Stimulated activated CD8-positive, alpha-beta memory T cell treated with anti-CD3 and anti-CD28 coated beads, Interleukin-7, amount 100 ng/mL, for 24 hours (primary cell): Measurements from ENCODE around the gene ANXA6.

Experiments used
- DNase-seq: peaks from one replicate; pipeline ENCODE4 v3.0.0-alpha.2; 2020; ENCODE audit warnings: low read depth

ANXA6 gene

GRCh38 chr5:151128817-151129216 lies 28.8 kb downstream of the ANXA6 start:
- no peak for DNase-seq

- no peak for DNase-seq
Observed at GRCh38 chr5:151127926-151128325, 29.7 kb downstream of the ANXA6 start.

DNA sequence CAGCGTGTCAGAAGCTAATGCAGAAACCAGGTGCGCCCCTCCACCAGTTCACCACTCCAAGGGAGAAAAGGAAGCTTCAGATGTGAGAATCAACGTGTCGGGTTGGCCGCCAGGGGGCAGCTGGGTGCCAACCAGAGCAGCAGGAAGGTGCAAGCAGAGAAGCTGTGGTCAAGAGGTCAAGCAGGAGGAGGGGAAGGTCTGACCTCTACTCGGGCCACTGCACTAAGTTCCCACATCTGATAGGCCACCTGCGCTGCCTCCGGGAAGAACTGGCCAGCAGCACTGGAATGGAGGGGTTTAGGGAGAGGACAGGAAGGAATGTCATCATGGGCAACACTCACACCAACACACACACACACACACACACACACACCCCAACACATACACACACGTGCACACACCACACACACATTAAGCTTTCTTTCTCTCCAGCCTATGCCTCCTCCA lies 31.4 kb downstream of the ANXA6 start:
- peak; percentile 29 for DNase-seq

DNA sequence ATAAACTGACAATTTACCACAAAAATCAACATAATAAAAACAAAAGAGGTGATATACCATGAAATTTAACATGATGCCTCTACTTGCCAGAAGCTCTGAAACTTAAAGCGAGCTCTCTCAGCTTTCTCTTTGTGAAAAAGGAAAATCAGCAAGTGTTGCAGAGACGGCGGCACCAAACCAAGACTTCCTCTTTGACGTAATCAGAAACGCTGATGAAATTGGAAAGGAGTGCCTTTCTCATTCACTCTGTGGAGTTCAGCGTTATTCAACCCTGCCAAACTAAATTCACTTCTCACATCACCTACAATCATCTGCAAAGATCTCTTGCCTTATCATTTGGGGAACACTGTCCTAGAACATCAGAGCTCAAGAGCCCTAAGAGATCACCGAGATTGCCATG lies 32.2 kb downstream of the ANXA6 start:
- DNase-seq = no peak

DNA sequence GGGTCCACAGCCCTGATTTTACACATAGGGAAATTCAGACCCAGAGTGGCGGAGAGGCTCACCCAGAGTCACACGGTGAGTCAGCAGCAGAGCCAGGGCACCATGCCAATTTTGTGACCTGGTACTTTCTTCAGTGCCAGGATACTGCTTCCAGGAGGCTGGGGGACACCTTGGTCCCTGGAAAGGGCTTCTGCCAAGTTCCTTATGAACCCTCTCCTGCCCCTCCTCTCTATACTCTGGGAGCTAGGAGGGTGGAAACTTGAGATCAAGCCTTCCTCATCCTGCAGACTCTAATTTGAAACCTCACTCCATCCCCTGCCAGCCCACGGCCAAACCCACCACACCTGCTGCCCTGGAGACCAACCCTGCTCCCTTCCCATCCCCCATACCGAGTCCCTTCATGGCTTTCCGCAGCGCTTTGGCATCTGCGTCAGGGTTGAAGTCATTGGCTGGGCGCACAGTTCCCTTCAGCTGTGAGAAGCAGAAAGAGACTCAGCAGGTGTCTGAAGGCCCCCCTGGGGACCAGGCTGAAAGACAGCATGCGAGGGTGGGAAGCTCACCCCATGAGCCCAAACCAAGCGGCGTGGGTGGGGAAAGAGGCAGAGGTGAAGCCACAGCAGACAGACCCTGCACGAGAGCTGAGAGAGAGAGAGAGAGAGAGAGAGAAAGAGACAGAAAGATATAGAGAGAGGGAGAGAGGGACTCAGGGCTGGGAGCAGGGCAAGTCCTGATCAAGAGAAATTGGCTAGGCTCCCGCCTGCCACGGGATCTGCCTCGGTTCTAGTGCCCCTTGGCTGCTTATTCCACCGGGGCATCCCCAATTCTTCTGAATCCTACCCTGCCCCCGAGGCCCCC lies 33.5 kb downstream of the ANXA6 start:
- no peak for DNase-seq

DNA sequence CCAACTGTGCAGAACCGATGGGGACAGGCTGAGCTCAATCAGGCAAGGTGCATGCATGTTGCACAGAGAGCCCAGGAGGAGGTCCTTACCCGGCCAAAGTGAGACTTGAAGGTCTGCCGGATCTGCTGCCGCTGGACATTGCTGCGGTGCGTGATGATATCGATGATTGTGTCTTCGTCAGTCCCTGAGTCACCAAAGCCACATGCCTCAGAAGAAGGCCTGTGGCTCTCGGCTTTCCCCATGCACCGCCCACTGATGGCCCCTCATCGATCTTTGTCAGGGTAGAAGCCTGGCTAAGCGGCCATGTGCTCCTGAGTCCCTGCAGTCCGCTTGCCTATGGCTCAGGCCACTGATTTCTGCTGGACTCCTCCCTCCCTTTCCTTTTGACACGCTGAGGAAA lies 34.8 kb downstream of the ANXA6 start:
- DNase-seq = no peak

GRCh38 chr5:151121665-151122064 lies 35.9 kb downstream of the ANXA6 start:
- DNase-seq = no peak

- DNase-seq = no peak
Observed at GRCh38 chr5:151121095-151121494, 36.5 kb downstream of the ANXA6 start.

- DNase-seq = no peak
Observed at GRCh38 chr5:151118913-151119575, 38.5 kb downstream of the ANXA6 start.

- DNase-seq = peak; percentile 61
Observed at GRCh38 chr5:151115272-151115905, 42.2 kb downstream of the ANXA6 start.

DNA sequence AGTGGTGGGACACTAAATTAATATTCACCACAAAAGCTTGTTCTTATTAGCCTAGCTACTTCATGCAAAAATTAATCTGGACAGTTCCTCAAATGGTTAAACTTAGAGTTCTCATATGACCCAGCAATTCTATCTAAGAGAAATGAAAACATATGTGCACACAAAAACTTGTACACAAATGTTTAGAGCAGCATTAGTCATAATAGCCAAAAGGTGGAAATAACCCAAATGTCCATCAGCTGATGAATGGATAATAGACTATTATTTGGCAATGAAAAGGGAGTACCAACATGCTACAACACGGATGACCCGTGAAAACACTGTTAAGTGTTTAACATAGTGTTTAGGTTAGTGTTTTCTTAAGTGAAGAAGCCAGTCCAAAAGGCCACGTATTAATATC lies 43.9 kb downstream of the ANXA6 start:
- DNase-seq = no peak

DNA sequence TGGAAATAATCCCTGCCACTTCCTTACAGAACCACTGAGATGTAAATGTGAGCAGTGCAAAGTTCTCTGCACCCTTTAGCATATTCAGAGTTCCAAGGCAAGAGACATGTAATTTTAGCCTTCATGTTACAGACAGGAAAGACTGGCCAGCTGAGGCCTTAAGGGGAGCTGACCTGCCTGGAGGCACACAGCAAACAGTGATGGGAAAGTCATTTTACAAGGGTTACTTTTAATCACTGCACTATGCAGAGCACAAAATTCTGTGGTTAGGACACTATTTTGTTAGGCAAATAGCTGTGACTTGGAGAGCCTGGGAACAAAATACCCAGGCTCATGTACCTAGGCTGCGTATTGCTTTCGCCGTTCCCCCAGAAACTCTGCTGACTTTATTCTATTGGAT lies 46.6 kb downstream of the ANXA6 start:
- no peak for DNase-seq

DNA sequence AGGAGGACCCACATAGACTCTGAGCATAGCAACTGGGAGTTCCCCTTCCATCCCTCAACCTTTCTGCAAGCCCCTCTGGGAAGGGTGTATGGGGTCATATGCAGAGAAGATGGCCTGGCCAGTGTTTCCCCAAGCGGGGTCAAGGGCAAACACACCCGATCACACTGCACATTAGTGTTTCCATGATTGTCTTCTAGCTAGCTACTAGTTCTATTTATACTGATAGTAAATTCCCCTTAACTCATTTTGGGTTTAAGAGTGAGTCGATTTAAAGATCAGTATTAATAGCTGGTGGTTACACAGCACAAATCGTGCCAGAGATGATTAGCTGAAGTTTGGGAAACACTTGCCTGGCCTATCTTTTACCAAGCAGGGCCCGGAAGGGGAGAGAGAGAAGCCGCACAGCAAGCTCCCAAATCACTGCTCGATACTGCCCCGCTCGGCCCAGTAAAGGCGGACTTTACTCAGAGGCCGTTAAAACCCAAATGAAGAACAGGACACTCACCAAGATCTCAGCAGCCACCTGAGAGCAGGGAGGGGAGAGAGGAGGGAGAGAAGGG lies 47.4 kb downstream of the ANXA6 start:
- no peak for DNase-seq

GRCh38 chr5:151108566-151108965 lies 49.0 kb downstream of the ANXA6 start:
- no peak for DNase-seq

- no peak for DNase-seq
Observed at GRCh38 chr5:151107738-151108520, 49.6 kb downstream of the ANXA6 start.

- no peak for DNase-seq
Observed at GRCh38 chr5:151107084-151107483, 50.5 kb downstream of the ANXA6 start.

DNA sequence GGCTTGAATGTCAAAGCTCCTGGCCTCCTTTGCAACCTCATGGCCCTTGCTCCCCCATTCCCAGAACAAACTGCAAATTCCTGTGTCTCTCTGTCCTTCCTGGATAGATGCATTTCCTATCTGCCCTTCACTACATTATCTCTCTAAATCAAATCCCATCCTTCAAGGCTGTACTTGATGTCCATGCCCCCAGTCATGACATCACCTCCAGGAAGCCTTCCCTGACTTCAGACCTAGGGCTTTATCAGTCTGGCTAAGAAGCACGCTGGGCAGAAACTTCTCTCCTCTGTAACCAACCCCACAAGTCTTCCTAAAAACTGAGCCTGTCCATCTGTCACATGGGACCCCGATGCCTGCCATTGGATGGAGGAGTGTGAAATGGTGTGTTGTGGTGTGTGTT lies 51.1 kb downstream of the ANXA6 start:
- DNase-seq = no peak

- no peak for DNase-seq
Observed at GRCh38 chr5:151106043-151106442, 51.5 kb downstream of the ANXA6 start.

DNA sequence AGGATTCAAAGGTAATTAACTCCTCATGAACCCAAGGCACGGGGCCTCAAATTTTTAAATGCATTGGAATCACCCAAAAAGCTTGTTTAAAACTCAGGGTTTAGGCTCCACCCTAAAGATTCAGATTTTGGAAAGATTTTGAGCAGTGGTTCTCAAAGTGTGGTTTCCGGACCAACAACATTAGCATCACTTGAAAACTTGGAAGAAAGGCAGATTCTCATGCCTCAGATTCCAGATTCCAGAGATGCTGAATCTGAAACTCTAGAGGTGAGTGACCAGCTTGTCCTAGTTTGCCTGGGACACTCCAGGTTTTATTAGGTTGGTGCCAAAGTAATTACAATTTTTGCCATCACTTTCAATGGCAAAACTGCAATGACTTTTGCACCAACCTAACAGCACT lies 52.0 kb downstream of the ANXA6 start:
- no peak for DNase-seq

DNA sequence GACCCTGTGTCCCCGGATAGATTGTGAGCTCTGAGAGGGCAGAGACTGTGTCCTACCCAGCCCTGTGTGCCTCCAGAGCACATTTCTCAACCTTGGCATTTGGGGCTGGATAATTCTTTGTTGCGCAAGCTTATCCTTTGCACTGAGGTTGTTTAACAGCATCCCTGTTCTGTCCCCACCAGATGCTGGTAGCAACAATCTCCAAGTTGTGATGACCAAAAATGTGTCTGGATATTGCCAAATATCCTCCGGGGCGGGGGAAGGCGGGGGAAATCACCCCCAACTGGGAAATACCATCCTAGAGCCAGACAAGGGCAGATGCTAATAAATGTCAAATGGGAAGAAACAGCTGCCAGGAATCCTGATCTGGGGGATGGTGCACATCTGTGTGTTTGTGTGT lies 52.8 kb downstream of the ANXA6 start:
- no peak for DNase-seq

DNA sequence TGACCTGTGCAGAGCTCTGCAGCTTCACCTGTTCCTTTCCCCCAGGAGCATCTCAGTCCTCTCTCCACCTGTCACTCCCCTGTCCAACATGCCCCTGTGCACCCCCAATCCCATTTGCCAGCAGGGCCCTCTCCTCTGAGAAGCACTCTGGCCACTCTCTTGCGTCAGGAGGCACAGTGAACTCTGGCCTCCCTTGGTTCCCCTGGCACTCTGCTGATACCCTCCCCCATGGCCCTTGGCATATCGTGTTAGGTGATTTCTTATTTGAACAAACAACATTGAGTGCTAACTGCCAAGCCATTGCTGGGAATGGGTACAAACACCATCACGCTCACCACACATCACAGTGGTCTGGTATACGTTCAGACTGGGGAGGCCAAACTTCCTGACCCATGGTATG lies 55.8 kb downstream of the ANXA6 start:
- DNase-seq = no peak

DNA sequence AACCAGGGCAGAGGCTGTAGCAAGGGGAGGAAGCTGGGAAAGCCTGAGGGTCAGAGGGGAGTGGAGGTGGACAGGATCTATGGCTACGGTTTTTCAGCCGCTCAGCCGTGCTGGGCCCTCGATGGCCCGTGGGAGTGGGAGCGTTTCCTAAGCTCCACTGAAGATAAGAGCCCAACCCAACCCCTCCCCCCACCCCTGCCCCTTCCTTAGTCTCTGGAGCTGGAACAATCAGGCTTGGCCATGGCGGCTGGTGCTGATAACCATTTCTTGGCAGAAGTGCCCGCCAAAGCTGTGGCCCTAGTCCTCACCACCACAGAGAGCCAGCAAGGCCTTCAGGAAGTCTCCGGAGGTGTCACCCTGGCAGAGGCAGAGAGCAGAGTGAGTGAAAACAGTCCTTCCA lies 56.4 kb downstream of the ANXA6 start:
- no peak for DNase-seq
